HTR-8/SVneo (cell line): Measurements from ENCODE around the gene TTC39A.
"Not testable (repeated sequence)": the region's sequence is repeated elsewhere in the genome, so short reads cannot be mapped to it uniquely, and the experiment has no call there.

Experiments
- DNase-seq: peaks from one replicate; pipeline ENCODE4 v3.0.0; 2011; ENCODE audit warnings: low spot score, mixed read lengths; ENCODE audit not compliant: insufficient read length
- FAIRE-seq: peaks from 2 replicates; lab custom pipeline; 2011; peaks lifted over from hg19 to GRCh38; lab: Jason Lieb, UNC

The TTC39A gene

DNA sequence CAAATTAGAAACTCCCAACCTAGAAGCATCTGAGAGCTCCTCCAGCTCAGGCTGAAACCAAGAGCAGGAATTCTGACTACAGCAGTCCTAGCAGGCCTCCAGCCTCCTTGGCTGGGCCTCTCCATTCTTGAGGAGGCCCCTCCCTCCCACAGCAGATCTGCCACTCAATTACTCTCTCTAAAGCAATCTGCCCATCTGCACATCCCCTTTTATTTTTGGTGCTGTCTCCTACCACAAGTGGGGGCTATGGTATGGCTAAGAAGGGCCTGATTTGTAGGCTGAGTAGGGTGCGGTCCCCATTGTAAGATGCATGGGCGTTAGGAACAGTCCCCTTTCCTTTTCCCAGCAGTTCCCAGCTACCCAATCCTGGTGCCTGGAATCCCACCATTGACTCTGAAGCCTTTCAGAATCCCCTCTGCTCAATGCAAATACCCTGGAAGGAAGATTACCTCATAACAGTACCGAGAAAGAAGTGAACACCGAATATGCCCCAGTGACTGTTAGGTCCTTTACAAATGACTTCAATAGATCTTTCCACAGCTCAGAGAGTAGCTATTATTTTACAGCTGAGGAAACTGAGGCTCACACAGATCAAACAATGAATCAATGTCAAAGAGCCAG is 11.6 kb upstream of the TTC39A start:
- DNase-seq (no peak), FAIRE-seq (no peak)

DNA sequence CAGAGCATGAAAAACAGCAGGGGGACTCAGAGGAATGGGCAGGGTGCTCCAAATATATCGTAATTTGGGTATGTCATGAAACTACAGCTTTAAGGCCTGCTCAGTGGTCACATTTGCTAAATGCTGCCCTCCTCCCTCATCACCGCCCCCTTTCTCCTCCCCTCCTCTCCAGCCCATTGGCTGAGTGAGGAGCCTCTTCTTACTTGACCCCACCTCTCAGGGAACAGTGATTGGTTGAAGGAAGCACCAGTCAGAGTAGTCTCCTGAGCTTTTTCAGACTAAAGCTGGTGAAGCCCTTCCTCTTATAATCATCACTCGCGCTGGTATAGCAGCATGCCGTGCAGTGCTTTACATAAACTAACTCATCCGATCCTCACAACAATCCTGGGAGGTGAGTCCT is 10.0 kb upstream of the TTC39A start:
- FAIRE-seq (no peak), DNase-seq (no peak)

DNA sequence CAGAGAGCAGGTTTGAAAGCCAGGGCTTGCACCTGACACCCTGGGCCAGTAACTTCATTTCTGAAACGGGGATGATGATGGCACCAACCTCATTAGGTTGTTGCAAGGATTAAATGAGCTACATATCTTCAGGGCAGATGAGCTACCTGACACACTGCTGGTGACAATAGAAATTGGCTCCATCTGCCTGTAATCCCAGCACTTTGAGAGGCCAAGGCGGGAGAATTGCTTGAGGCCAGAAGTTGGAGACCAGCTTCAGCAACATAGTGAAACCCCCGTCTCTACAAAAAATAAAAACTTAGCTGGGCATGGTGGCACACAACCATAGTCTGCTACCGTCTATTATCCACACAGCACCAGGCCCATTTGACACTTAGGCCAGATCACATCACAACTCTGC is 6.3 kb upstream of the TTC39A start:
- FAIRE-seq = no peak
- DNase-seq = no peak

DNA sequence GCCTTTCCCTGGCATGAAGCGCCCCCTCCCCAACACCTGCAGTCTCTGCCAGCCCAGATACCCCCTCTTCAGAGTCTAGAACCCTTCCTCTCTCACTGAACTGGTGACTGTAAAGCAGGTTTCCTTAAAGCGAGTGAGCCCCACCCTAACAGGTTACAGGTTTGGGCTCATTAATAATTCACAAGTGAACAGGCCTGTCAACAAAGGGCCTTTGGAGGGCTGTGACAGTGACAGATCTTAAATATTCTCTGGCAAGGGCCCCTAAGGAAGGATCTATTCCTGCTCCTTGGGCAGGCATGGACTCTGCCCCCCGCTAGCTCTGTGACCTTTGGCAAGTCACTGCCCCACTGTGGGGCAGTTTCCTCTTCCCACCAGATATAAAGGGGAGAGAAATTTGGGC is 5.6 kb upstream of the TTC39A start:
- FAIRE-seq (no peak), DNase-seq (no peak)

DNA sequence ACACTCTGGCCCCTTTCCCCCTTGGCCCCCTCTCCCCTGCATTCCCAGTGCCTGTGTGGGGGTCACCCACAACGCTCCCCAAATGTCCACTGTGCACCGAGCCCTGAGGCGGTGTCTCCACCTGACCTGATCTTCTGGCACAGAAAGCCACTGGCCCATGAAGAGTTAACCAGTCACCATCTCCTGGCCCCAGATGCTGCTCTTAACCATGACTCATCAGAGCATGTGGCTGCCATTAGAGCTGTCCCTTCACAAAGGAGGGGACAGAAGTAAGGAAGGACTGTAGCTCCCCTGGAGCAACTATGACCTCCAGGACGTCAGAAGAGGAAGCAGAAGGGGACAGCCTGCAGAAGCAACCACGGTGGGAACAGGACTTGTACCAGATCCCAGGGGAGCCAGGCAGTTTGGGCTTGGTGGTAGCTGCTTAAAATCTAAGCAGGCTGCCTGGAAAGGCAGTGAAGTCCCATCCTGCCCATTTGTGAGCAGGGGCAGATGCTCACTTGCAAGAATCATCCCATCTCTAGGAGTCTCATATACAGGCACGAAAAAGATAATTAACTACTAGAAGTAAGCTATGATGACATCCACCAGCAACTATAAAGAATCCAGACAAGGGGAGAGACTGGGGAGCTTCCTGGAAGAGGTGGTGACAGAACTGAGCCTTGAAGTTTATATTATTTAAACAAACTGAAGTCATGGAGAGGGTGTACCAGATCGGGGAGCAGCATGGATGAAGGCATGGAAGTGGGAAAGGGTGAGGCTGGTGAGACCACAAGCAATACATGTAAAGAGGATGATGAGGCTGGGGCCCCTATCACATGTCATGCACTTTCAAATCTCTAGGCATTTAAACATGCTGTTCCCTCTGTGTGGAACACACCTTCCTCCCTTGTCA is 1.1 kb upstream of the TTC39A start:
- FAIRE-seq (peak; percentile 55), DNase-seq (peak; percentile 66)

DNA sequence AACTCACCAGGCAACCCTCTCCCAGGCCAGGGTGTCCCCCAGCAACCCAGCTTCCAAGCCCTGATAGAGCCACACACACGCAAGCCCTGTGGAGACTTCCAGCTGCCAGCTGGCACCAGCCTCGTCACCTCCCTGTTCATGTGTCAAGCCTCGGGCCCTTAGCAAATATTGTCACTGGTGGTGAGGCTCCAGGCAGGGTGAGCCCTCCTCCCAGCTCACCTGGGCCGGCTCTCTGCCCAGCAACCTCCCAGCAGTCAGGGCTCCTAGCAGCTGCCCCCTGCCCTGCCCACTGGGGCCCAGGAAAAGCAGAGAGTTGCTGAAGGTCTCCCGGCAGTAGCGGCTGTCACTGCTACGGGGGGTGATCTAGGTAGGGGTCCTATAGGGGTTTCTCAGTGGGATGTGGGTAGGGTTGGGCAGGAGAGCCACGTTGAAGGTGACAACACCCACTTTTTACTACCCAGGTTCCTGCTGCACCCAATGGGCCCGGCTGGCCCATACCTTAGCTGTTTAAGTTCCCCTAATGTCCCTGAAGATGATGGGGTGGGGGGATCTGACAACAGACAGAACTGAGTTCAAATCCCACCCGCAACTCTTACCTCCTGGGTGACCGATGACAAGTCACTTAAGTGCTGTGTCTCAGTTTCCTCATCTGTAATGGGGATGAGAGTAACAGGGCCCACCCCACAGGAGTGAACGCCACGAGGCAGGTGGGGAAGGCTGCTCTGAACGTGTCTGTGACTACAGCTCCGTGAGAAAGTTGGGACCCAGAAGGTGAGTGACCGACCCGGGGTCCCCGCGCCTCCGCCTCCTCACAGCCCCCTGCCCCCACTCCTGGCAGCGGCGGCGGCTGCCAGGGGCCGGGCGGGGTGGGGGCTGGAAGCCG is 678 bp downstream of the TTC39A start:
- FAIRE-seq = no peak
- no peak for DNase-seq

DNA sequence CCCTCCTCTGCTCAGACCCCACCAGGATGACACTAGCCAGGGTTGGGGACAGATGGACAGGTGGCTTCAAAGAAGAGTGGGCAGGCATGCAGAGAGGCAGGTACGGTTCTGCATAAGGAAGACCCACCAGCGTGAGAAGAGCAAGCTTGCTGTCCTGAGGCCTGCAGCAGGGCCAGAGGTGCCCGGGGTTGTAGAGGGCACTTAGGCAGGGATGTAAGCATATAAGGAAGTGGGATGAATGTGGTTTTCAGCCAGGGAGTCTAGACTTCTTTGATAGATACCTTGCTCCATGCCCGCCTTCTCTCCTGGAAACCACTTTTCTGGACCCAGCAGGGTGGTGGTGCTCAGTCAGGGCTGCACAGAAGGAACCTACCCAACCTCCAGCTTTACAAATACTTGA is 1.4 kb downstream of the TTC39A start:
- no peak for FAIRE-seq
- DNase-seq = no peak

DNA sequence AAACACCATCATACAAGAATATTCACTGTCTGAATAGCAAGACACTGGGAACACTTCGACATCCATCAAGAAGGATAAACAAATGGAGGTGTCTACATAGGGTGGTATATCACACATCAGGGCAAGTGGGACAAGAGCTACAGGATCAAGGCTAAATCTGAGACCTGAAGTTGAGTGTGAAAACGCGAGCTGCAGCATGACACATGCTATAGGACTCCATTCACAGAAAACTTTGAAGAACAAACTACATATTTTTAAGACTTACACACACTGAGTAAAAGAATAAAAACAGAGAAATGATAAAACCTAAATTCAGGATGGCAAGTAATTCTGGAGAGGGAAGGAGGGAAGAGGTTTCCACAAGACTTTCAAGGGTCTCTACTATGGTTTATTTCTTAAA is 2.1 kb downstream of the TTC39A start:
- no peak for FAIRE-seq
- no peak for DNase-seq

DNA sequence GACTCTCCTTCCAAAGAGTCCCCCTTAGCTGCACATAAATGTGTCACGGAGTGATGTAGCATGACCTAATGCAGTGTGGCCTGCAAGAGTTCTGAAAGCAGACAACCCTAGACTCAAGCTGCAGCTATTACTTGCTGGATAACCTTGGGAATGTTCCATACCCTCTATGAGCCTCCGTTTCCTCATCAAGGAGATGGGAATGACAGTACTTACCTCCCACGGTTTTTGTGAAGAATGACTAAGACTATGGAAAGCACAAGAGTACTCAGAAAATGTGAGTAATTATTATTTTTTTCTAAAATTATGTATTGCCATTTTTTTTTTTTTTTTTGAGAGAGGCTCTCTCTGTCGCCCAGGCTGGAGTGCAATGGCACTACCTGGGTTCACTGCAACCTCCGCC is 3.0 kb downstream of the TTC39A start:
- DNase-seq = no peak
- no peak for FAIRE-seq

DNA sequence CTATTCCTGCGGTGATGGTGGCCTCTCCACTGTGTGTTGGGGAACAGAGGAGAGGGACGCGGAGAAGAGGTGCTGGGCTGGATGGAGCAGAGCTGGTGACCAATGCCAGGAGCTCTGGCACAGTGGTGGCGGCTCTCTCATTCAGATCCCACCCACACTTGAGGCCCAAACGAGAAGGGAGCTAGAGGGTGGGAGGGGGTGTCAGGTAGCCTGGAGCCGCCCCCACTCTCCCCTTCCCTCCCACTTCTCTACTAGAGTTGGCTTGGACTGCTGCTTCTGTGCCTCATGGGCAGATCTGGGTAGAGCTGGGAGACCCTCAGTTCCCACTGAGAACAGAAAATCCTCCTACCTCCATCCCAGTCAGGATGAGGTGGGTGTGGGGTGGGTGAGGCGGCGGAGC is 3.5 kb downstream of the TTC39A start:
- DNase-seq = no peak
- FAIRE-seq = no peak

DNA sequence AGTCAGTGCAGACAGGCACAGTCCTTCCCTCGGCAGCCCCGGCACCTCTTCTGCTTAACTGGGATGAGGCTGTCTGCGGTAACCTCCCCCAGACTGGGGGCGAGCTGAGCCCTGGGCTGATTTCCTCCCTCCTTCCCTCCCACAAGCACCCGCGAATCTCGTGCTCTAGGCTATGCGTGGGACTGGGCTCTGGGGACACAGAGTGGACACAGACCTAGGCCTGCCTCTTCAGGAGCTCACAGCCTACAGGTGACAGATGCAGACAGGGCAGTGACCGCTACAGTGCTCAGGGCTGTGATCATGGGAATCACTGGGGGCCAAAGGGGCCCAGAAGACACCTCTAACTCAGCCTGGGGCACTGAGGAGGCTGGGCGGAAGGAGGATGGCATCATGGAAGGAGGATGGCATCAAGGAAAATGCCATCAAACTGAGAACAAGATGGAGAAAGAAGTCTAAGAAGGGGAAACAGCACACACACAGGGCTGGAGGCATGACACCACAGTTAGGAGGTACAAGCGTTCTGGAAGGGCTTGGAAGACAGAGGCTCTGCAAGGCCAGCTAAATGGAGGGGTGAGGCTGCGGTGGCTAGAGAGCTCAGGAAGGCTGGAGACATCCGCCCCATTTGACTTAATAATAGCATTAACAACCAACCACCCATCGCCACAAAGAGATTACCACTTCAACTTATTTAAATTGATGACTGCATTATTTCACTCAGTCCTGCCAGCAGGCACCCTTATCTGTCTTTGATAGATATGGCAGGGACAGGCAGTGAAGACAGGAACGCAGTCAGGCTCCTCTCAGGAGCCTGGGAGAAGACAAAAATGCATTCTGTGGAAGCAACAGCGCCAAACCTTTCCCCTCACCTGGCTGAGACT is 4.2 kb downstream of the TTC39A start:
- no peak for DNase-seq
- FAIRE-seq = no peak

DNA sequence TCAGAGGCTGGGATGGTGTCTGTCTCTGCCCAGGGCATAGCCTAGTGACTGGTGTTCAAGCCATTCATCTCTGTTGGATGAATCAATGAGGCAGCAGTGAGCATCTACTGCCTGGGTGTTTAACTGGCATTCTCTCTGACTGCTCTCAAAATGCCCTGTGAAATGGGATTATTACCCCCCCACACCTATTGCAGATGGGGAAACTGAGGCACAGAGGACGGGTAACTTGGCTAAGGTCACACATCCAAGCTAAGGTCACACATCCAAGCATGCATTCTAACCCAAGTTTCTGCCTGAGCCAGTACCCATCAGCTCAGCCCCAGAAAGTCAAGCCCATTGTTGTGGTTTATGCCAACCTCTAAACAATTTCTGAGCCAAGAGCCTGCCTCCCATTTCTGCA is 5.0 kb downstream of the TTC39A start:
- FAIRE-seq (no peak), DNase-seq (no peak)

DNA sequence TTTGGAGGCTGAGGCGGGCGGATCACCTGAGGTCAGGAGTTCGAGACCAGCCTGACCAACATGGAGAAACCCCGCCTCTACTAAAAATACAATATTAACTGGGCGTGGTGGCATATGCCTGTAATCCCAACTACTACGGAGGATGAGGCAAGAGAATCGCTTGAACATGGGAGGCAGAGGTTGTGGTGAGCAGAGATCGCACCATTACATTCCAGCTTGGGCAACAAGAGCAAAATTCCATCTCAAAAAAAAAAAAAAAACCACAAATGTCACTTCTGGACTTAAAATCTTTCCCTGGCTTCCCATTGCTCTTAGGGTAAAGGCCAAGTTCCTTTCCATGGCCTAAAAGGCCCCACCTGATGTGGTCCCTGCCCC is 5.4 kb downstream of the TTC39A start:
- not testable (repeated sequence) for FAIRE-seq, DNase-seq

DNA sequence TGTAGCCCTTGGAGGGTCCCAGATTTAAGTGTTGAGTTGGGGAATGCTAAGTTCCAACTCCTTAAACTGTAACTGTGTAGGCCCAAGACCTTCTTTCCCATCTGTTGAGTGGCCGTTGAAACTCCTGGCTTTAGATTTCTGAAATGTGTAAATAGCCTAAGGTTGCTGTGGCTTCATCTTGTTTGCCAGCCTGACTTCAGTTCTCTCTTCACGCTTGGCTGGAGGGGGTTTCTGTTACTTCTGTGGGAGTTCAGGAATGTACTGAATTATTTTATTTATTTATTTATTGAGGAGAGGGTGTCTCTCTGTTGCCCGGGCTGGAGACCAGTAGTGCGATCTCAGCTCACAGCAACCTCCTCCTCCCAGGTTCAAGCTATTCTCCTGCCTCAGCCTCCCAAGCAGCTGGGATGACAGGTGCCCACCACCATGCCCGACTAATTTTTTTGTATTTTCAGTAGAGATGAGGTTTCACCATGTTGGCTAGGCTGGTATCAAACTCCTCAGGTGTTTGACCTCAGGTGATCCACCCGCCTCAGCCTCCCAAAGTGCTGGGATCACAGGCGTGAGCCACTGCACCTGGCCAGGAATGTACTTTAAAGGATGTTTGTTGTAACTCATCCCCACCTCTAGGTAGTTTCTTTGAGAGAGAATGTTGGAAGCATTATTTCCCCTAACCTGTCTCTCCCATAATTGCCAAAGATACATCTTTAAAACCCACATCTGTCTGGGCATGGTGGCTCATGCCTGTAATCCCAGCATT is 5.9 kb downstream of the TTC39A start:
- FAIRE-seq = no peak
- DNase-seq = no peak

DNA sequence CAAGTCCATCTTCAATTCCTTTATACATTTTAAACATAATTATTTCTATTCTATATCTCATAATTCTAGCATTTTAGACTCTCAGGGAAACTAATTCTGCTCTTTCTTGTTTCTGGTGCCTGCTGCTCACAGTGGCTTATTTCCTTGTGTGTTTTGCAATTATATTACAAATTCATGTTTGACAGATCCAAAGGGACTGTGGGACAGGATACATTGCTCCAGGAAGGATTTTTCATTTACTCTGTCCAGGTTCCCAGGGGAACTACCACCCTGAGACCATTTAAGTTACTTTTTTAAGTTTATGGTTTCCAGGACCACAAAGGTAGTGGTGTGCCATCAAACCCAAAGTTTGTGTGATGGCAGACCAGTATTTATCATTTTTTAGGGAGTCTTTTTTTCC is 6.6 kb downstream of the TTC39A start:
- FAIRE-seq = no peak
- no peak for DNase-seq

DNA sequence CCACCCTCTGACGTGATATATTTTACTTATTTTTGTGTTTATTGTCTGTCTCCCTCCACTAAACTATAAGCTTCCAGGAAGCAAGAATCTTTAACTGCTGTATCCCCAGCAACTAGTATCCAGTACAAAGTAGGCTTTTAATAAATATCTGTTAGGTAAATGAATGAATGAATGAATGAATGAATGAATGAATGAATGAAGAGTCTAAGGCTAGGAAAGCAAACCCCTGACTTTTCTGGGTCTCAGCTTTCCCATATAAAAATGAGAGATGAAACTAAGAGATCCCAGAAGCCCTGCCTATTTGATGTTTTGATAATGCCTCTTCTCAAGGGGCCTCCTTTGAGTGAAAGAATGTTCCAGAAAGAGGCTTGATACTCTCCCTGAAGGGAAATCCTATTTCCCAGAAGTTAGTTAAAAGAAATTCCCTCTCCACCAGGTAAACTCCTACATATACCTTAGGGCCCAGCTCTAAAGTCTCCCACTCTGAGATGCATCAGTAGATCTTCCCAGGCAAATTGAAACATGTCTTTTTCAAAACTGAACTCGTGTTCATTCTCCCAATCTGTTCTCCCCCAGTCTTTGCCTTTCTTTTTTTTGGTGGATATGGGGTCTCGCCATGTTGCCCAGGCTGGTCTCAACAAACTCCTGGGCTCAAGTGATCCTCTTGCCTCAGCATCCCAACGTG is 7.8 kb downstream of the TTC39A start:
- DNase-seq = no peak
- no peak for FAIRE-seq

DNA sequence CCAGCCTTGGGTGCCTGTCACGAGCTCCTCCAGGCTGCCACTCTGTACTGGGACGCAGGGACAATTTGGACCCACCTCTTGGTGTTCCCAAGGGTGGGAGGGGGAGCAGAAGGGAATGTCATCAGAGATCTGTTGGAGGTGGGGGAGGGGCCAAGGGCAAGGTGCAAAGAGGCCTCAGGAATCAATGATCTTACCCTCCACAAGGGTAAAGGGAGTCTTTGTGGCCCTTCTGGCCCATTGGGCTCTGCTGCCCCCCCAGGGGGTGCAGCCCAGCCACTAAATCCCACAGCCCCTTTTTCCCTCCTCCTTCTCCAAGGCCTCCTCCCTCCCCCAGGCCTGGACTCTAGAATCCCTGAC is 8.5 kb downstream of the TTC39A start:
- DNase-seq = no peak
- no peak for FAIRE-seq

DNA sequence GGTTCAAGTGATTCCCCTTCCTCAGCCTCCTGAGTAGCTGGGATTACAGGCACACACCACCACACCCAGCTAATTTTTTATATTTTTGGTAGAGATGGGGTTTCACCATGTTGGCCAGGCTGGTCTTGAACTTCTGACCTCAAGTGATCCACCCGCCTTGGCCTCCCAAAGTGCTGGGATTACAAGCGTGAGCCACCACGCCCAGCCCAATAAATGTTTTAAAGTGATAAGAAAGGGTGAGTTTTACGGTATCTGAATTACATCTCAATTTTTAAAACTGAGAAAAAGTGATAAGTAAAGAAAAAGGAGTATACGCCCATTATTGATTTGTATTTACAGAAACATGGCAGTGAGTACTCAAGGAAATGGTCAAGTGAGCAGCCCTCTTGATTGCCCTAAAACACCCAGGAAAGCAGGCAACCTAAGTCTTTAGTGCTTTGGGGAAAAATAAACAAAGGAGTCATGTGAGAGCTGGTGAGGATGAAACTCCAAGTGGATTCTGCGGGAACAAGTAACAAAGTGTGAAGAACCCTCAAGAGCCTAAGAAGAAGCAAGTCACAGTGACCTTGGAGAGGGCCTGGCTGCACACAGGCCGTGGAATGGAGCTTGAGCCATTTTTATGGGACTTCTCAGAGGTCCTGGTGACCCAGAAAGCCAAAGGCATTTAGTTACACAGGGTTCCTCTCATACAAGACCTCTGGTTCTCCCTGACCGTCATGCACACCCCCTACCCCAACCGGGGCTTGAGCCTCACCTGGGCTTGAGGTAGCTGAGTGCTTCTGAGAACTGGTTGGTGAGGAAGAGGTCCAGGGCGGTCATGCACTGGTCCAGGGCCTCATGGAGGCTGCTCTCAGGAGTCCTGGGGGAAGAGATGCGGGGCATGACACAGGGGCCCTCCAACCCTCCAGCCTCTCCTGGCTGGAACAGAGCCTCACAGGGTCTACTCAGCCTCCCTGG is 9.1 kb downstream of the TTC39A start:
- DNase-seq (no peak), FAIRE-seq (no peak)
